Small intestine (tissue), 7 donors: ENCODE data around the gene LPGAT1. TPM values are rescaled to one million over a fixed set of nuclear protein-coding genes. Genes with fewer than 3 reads are reported as not detected.

ENCODE experiments used
- DNase-seq, 2 donors: peaks; one replicate each; pipeline versions ENCODE4 v3.0.0 to v3.0.0-alpha.2; 2013
- FAIRE-seq: peaks from 2 replicates; lab custom pipeline; 2012; peaks lifted over from hg19 to GRCh38; lab: Jason Lieb, UNC
- H3K27ac ChIP-seq, 3 donors: one replicate each; pipeline ENCODE4 v1.5.1; 2013; ENCODE audit warnings: low read length in 2 of 3, mild to moderate bottlenecking in 2 of 3, control low read depth in 1 of 3, inconsistent platforms in 1 of 3, low read depth in 1 of 3, moderate library complexity in 1 of 3
- H3K27me3 ChIP-seq, 3 donors: one replicate each; pipeline ENCODE4 v1.6.1; 2013; ENCODE audit warnings: low read length in 3 of 3, inconsistent platforms in 1 of 3; ENCODE audit not compliant: control insufficient read depth in 3 of 3, insufficient read depth in 3 of 3
- H3K36me3 ChIP-seq, 3 donors: one replicate each; pipeline ENCODE4 v1.6.1; 2013; ENCODE audit warnings: low read length in 3 of 3, inconsistent platforms in 1 of 3, low read depth in 1 of 3, mild to moderate bottlenecking in 1 of 3, moderate library complexity in 1 of 3; ENCODE audit not compliant: control insufficient read depth in 3 of 3, insufficient read depth in 2 of 3
- H3K4me1 ChIP-seq, 3 donors: one replicate each; pipeline ENCODE4 v1.6.1; 2013; ENCODE audit warnings: low read length in 2 of 3, inconsistent platforms in 1 of 3, low read depth in 1 of 3, mild to moderate bottlenecking in 1 of 3, moderate library complexity in 1 of 3; ENCODE audit not compliant: control insufficient read depth in 3 of 3, insufficient read depth in 2 of 3
- H3K4me3 ChIP-seq, 3 donors: one replicate each; pipeline ENCODE4 v1.5.1; 2013; ENCODE audit warnings: low read length in 3 of 3, control low read depth in 1 of 3, inconsistent platforms in 1 of 3, low read depth in 1 of 3, mild to moderate bottlenecking in 1 of 3, moderate library complexity in 1 of 3
- H3K9me3 ChIP-seq, 2 donors: one replicate each; pipeline ENCODE4 v1.6.1; 2013; ENCODE audit warnings: low read depth in 1 of 2, low read length in 1 of 2; ENCODE audit not compliant: control insufficient read depth in 2 of 2, insufficient read depth in 1 of 2
- WGBS, 3 donors: extraction: QIAGEN DNeasy Blood & Tissue Kit; methylation state at CpG; one replicate each; pipeline ENCODE4 v1.1.7; 2013; 5-methylcytosine and 5-hydroxymethylcytosine counted together
- polyA plus RNA-seq, 4 donors: library from polyadenylated mRNA; stranded (reverse) in 3 of 4; unstranded in 1 of 4; fragments of 200-250 nt in 3 of 4; fragments of 120-200 nt in 1 of 4; gene quantifications; one replicate each; pipeline versions ENCODE4 v1.2.1 to v1.2.3, GENCODE V29; 2013
- donor health status: healthy with polysubstance abuse.
- donor health status: control.
- donor health status: control.
- donor health status: Bipolar disorder and iron deficiency.
- donor health status: healthy.

The LPGAT1 gene
- polyA plus RNA-seq, 4 donors = 13.4 to 159 (median 23.1) TPM

DNA sequence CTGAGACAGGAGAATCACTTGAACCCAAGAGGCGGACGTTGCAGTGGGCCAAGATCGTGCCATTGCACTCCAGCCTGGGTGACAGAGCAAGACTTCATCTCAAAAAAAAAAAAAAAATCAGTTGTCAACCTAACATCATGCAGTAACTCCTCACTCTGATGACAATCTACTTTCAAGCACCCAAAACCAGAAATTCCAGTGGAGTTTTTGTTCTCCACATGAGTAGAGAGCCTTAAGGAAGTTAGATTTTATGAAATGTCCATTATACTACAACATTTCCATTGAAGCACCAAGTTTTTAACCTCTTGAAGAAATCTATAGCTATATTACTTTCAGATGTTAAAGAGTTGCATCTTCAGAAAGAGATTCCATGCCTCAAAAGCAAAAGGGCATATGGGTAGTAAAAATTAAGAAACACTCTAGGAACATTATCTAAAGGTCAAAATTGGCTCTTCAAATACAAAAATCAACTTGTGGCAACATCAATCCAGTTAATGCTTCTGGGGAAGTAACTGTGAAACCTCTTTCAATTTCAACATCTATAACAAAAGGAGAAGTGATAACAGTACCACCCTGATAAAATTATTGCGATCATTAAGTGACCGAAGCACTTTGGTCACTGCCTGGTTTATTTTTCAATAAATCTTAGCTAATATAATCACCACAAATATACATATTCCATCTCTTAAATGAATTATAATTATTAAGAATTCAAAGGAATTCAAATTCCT is 7.7 kb downstream of the LPGAT1 start:
- Histone ChIP-seq H3K36me3 (peaks cover 3 to 34% (median 8%) of the 10 kb centered on the region in 3 donors), H3K4me1 (peaks cover 0 to 3% (median under 1%) of the 10 kb centered on the region in 3 donors), H3K27me3 (no peaks in the 10 kb centered on the region), H3K27ac (no peak overlapping the region), H3K4me3 (no peak overlapping the region), H3K9me3 (no peaks in the 10 kb centered on the region)
- WGBS, 3 donors = 87 to 95% (median 93%) methylated on average over 5 of the region's 5 CpGs
- DNase-seq (no peak), FAIRE-seq (no peak)

DNA sequence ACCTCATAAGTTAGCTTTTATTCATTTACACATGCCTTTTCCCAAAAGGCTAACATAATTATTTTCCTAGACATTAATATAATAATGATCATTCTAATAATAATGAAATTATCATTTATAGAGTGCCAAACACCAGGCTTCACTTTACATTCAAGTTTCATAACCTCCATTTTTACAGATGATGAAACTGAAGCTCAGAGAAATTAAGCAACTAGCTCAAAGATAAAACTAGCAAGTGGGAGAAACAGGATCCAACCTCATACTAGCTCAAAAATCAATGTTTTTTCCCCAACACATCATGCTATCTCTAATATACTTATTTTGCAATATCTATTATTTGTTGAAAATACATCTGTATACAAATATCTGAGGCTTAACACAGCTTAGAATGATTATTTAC is 14.0 kb downstream of the LPGAT1 start:
- Histone ChIP-seq H3K4me3 (no peak overlapping the region), H3K9me3 (no peaks in the 10 kb centered on the region), H3K27ac (no peak overlapping the region), H3K27me3 (no peaks in the 10 kb centered on the region), H3K4me1 (peaks cover 0 to 3% (median 0%) of the 10 kb centered on the region in 3 donors), H3K36me3 (peaks cover 6 to 29% (median 10%) of the 10 kb centered on the region in 3 donors)
- DNase-seq (no peak), FAIRE-seq (no peak)

DNA sequence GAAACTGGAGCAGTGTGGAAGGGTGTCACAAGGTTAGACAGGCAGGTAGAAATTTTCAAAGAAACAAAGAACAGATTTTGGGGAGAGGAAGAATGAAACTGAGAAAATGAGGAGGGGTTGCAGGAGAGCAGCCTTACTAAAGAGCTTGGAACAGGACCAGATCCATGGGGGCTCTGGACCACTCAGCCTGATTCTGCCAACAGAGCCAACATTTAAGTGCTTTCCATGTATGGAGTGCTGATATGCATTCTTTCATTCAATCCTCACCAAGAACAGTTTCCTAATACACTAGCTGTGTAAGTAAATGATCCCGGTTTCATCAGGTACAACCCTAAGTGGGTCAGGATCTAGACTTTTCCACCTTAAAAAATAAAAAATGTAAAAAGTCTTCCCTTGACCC is 16.2 kb downstream of the LPGAT1 start:
- H3K36me3 ChIP-seq = peaks cover 7 to 26% (median 12%) of the 10 kb centered on the region in 3 donors
- no peak overlapping the region for H3K4me3 ChIP-seq
- no peaks in the 10 kb centered on the region for H3K9me3 ChIP-seq
- H3K27ac ChIP-seq = no peak overlapping the region
- H3K4me1 ChIP-seq = peaks cover 0 to 3% (median 0%) of the 10 kb centered on the region in 3 donors
- DNase-seq (no peak), FAIRE-seq (no peak)
- no peaks in the 10 kb centered on the region for H3K27me3 ChIP-seq
- WGBS, 3 donors = 81 to 92% (median 90%) methylated on average over 1 of the region's 1 CpG

GRCh38 chr1:211813590-211813989 is 17.0 kb downstream of the LPGAT1 start:
- no peaks in the 10 kb centered on the region for H3K9me3 ChIP-seq
- no peak overlapping the region for H3K4me3 ChIP-seq
- DNase-seq (no peak), FAIRE-seq (no peak)
- H3K4me1 ChIP-seq = peaks cover 0 to 3% (median 0%) of the 10 kb centered on the region in 3 donors
- no peaks in the 10 kb centered on the region for H3K27me3 ChIP-seq
- H3K27ac ChIP-seq = no peak overlapping the region
- peaks cover 5 to 27% (median 12%) of the 10 kb centered on the region in 3 donors for H3K36me3 ChIP-seq

- 81 to 90% (median 81%) methylated on average over 4 of the region's 4 CpGs for WGBS, 3 donors
- no peak overlapping the region for H3K27ac ChIP-seq
- no peak for DNase-seq
- peaks cover 0 to 3% (median 0%) of the 10 kb centered on the region in 3 donors for H3K4me1 ChIP-seq
- FAIRE-seq = no peak
- H3K4me3 ChIP-seq = no peak overlapping the region
- no peaks in the 10 kb centered on the region for H3K9me3 ChIP-seq
- peaks cover 5 to 26% (median 8%) of the 10 kb centered on the region in 3 donors for H3K36me3 ChIP-seq
- H3K27me3 ChIP-seq = no peaks in the 10 kb centered on the region
Measured at GRCh38 chr1:211812584-211812983, 18.0 kb downstream of the LPGAT1 start.

DNA sequence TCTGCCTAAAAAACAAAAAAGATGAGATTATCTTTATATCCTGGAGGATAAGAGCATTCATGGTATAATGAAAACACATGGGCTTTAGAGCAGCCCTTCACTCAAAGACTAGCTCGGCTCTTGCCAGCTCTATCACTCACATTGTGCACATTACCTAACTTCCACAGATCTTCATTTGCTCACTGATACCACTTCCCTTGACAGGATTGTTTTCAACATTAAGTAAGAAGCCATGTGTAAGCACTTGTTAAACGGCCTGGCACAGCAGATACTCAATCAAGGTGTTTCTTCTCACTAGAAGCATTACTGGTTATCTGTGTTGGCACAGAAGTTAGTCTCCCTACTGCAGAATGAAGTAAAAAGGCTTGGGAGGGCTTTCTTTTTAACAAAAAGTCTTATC is 18.7 kb downstream of the LPGAT1 start:
- H3K4me3 ChIP-seq = no peak overlapping the region
- no peak for DNase-seq
- FAIRE-seq = no peak
- H3K27ac ChIP-seq = no peak overlapping the region
- peaks cover 5 to 26% (median 8%) of the 10 kb centered on the region in 3 donors for H3K36me3 ChIP-seq
- no peaks in the 10 kb centered on the region for H3K9me3 ChIP-seq
- H3K4me1 ChIP-seq = peaks cover 0 to 3% (median 0%) of the 10 kb centered on the region in 3 donors
- H3K27me3 ChIP-seq = no peaks in the 10 kb centered on the region
- WGBS, 3 donors = 83 to 90% (median 86%) methylated on average over 2 of the region's 2 CpGs

GRCh38 chr1:211811126-211811525 is 19.4 kb downstream of the LPGAT1 start:
- Histone ChIP-seq H3K4me1 (peaks cover 0 to 3% (median 0%) of the 10 kb centered on the region in 3 donors), H3K27ac (no peak overlapping the region), H3K4me3 (no peak overlapping the region), H3K9me3 (no peaks in the 10 kb centered on the region), H3K36me3 (peaks cover 5 to 26% (median 8%) of the 10 kb centered on the region in 3 donors), H3K27me3 (no peaks in the 10 kb centered on the region)
- DNase-seq = no peak
- 78 to 84% (median 82%) methylated on average over 3 of the region's 3 CpGs for WGBS, 3 donors
- no peak for FAIRE-seq

DNA sequence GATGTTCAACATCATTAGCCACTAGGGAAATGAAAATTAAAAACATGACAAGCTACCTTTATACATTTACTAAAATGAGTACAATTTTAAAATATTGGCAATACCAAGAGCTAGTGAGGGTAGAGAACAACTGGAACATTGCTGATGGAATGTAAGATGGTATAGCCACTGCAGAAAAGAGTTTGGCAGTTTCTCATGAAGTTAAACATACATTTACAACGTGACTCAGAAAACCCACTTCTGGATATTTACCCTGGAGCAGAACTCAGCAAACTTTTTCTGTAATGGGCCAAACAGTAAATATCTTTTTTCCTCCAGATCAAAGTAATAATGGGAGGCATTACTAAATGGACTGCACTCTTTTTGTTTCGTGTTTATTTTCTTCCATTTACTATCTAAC is 22.1 kb downstream of the LPGAT1 start:
- H3K4me1 ChIP-seq = no peaks in the 10 kb centered on the region
- 91 to 95% (median 92%) methylated on average over 2 of the region's 2 CpGs for WGBS, 3 donors
- FAIRE-seq (no peak), DNase-seq (no peak)
- peaks cover 2 to 28% (median 4%) of the 10 kb centered on the region in 3 donors for H3K36me3 ChIP-seq
- H3K9me3 ChIP-seq = peaks cover 0 to 3% of the 10 kb centered on the region in 2 donors
- H3K27me3 ChIP-seq = no peaks in the 10 kb centered on the region
- H3K27ac ChIP-seq = no peak overlapping the region
- no peak overlapping the region for H3K4me3 ChIP-seq
